Measurements from ENCODE around the gene WFIKKN2. TPM values are rescaled to one million over a fixed set of nuclear protein-coding genes. Genes with fewer than 3 reads are reported as not detected.
A peak's percentile ranks its signal among the peaks of the same experiment; 100 is the strongest.

Gene WFIKKN2
- total RNA-seq, 1 donor from 2014 or later = 0.07 TPM

- Mint-ChIP-seq H3K36me3 (ENCODE audit: low read depth, unreplicated experiment) (no peaks in the 10 kb centered on the region), H3K4me3 (ENCODE audit: unreplicated experiment) (no peak overlapping the region), H3K9me3 (ENCODE audit: unreplicated experiment) (peaks cover 3% of the 10 kb centered on the region), H3K4me1 (ENCODE audit: low read depth, unreplicated experiment) (peaks cover 11% of the 10 kb centered on the region), H3K27me3 (ENCODE audit: low read depth, unreplicated experiment) (no peaks in the 10 kb centered on the region), H3K27ac (ENCODE audit: unreplicated experiment) (no peak overlapping the region)
- TF ChIP-seq EZH2 (IDR thresholded peaks at IDR 0.05; ENCODE audit: insufficient read depth, low read length) = no peak
- no peak for TF ChIP-seq CTCF (IDR thresholded peaks at IDR 0.05; ENCODE audit: insufficient read depth, low read depth, low read length)
- Histone ChIP-seq H2AFZ (ENCODE audit: low read depth, low read length) (no peak overlapping the region), H3K27ac (ENCODE audit: low read depth, low read length) (no peak overlapping the region), H3K4me2 (ENCODE audit: low read length) (no peak overlapping the region), H3K4me1 (ENCODE audit: insufficient read depth, low read length) (peaks cover 3% of the 10 kb centered on the region), H3K9me3 (ENCODE audit: insufficient read depth, low read depth, low read length) (peaks cover 3% of the 10 kb centered on the region), H3K4me3 (ENCODE audit: insufficient read depth, low read depth, low read length) (no peak overlapping the region), H3K36me3 (ENCODE audit: insufficient read depth, low read length) (no peaks in the 10 kb centered on the region), H3K79me2 (ENCODE audit: insufficient read depth, low read length) (no peaks in the 10 kb centered on the region), H3K27me3 (ENCODE audit: insufficient read depth, low read length) (peaks cover 3% of the 10 kb centered on the region), H4K20me1 (ENCODE audit: insufficient read depth, low read length) (no peaks in the 10 kb centered on the region), H3K9ac (ENCODE audit: low read length) (no peak overlapping the region)
- DNase-seq (ENCODE audit: low read depth) = no peak
- FAIRE-seq = no peak
Observed at GRCh38 chr17:50879086-50879485, 43.7 kb downstream of the WFIKKN2 start.

- Histone ChIP-seq H3K79me2 (ENCODE audit: insufficient read depth, low read length) (no peaks in the 10 kb centered on the region), H3K4me3 (ENCODE audit: insufficient read depth, low read depth, low read length) (no peak overlapping the region), H3K36me3 (ENCODE audit: insufficient read depth, low read length) (no peaks in the 10 kb centered on the region), H3K27me3 (ENCODE audit: insufficient read depth, low read length) (no peaks in the 10 kb centered on the region), H3K4me2 (ENCODE audit: low read length) (no peak overlapping the region), H2AFZ (ENCODE audit: low read depth, low read length) (no peak overlapping the region), H3K9me3 (ENCODE audit: insufficient read depth, low read depth, low read length) (peaks cover 3% of the 10 kb centered on the region), H3K27ac (ENCODE audit: low read depth, low read length) (no peak overlapping the region), H4K20me1 (ENCODE audit: insufficient read depth, low read length) (no peaks in the 10 kb centered on the region), H3K9ac (ENCODE audit: low read length) (no peak overlapping the region), H3K4me1 (ENCODE audit: insufficient read depth, low read length) (peaks cover 3% of the 10 kb centered on the region)
- peaks cover 16% of the 10 kb centered on the region for H3K4me1 Mint-ChIP-seq (ENCODE audit: low read depth, unreplicated experiment)
- DNase-seq (ENCODE audit: low read depth) (no peak), FAIRE-seq (no peak)
- no peaks in the 10 kb centered on the region for H3K36me3 Mint-ChIP-seq (ENCODE audit: low read depth, unreplicated experiment)
- H3K9me3 Mint-ChIP-seq (ENCODE audit: unreplicated experiment) = peaks cover 3% of the 10 kb centered on the region
- TF ChIP-seq CTCF (IDR thresholded peaks at IDR 0.05; ENCODE audit: insufficient read depth, low read depth, low read length) (no peak), EZH2 (IDR thresholded peaks at IDR 0.05; ENCODE audit: insufficient read depth, low read length) (no peak)
- no peak overlapping the region for H3K4me3 Mint-ChIP-seq (ENCODE audit: unreplicated experiment)
- no peaks in the 10 kb centered on the region for H3K27me3 Mint-ChIP-seq (ENCODE audit: low read depth, unreplicated experiment)
- H3K27ac Mint-ChIP-seq (ENCODE audit: unreplicated experiment) = no peak overlapping the region
Observed at GRCh38 chr17:50881182-50881581, 45.8 kb downstream of the WFIKKN2 start.

GRCh38 chr17:50882851-50883250 lies 47.5 kb downstream of the WFIKKN2 start:
- peak overlapping the region; percentile 18 for H3K4me2 ChIP-seq (ENCODE audit: low read length)
- H2AFZ ChIP-seq (ENCODE audit: low read depth, low read length) = no peak overlapping the region
- H3K9me3 ChIP-seq (ENCODE audit: insufficient read depth, low read depth, low read length) = peaks cover 3% of the 10 kb centered on the region
- no peaks in the 10 kb centered on the region for H4K20me1 ChIP-seq (ENCODE audit: insufficient read depth, low read length)
- TF ChIP-seq CTCF (IDR thresholded peaks at IDR 0.05; ENCODE audit: insufficient read depth, low read depth, low read length) (no peak), EZH2 (IDR thresholded peaks at IDR 0.05; ENCODE audit: insufficient read depth, low read length) (no peak)
- H3K4me3 ChIP-seq (ENCODE audit: insufficient read depth, low read depth, low read length) = no peak overlapping the region
- H3K4me1 Mint-ChIP-seq (ENCODE audit: low read depth, unreplicated experiment) = peaks cover 16% of the 10 kb centered on the region
- H3K27me3 ChIP-seq (ENCODE audit: insufficient read depth, low read length) = no peaks in the 10 kb centered on the region
- no peak overlapping the region for H3K4me3 Mint-ChIP-seq (ENCODE audit: unreplicated experiment)
- DNase-seq (ENCODE audit: low read depth) (peak; percentile 62), FAIRE-seq (no peak)
- H3K36me3 ChIP-seq (ENCODE audit: insufficient read depth, low read length) = no peaks in the 10 kb centered on the region
- H3K27me3 Mint-ChIP-seq (ENCODE audit: low read depth, unreplicated experiment) = peaks cover 2% of the 10 kb centered on the region
- no peaks in the 10 kb centered on the region for H3K79me2 ChIP-seq (ENCODE audit: insufficient read depth, low read length)
- no peaks in the 10 kb centered on the region for H3K36me3 Mint-ChIP-seq (ENCODE audit: low read depth, unreplicated experiment)
- H3K9me3 Mint-ChIP-seq (ENCODE audit: unreplicated experiment) = peaks cover 3% of the 10 kb centered on the region
- peaks cover 3% of the 10 kb centered on the region for H3K4me1 ChIP-seq (ENCODE audit: insufficient read depth, low read length)
- H3K27ac ChIP-seq (ENCODE audit: low read depth, low read length) = no peak overlapping the region
- no peak overlapping the region for H3K27ac Mint-ChIP-seq (ENCODE audit: unreplicated experiment)
- no peak overlapping the region for H3K9ac ChIP-seq (ENCODE audit: low read length)
